ENCODE results near the gene SDK1.

DNA sequence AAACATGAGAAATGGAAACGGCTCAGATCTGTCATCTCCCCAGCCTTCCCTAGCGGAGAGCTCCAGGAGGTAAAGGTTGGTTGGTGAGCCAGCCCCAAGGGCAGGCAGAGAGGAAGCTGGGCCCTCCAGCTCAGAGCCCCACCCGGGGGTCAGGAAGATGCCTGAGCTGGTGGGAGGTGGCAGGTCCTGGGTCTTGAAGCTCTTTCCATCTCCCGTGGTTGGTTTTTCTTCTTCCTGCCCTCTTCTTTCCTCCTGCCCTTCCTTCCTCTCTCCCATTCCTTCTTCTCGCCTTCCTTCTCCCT, 996.8 kb downstream of the SDK1 start:
- no peak for TF ChIP-seq TARDBP (IDR thresholded peaks at IDR 0.05)
- no peak for TF ChIP-seq FOXM1 (IDR thresholded peaks at IDR 0.05; ENCODE audit: borderline replicate concordance)
- TF ChIP-seq FOXA1 (IDR thresholded peaks at IDR 0.05) = no peak
- TF ChIP-seq SUZ12 (IDR thresholded peaks at IDR 0.05) = no peak
- no peak for TF ChIP-seq SP1 (IDR thresholded peaks at IDR 0.05)
- TF ChIP-seq BHLHE40 (IDR thresholded peaks at IDR 0.05; ENCODE audit: borderline replicate concordance) = no peak
- TF ChIP-seq ZNF384 (IDR thresholded peaks at IDR 0.05) = no peak
- TF ChIP-seq L3MBTL2 (conservative IDR thresholded peaks at IDR 0.05) = no peak
